KOPT-K1 (cell line): ENCODE data around the gene SCGB1A1.

Experiments used
- H3K27ac ChIP-seq: fragments of 200-600 bp; sonication (generic); 2 replicates; pipeline ENCODE4 v1.5.1; 2016; ENCODE audit warnings: antibody characterized with exemption, mild to moderate bottlenecking, low read depth, low read length; ENCODE audit not compliant: poor library complexity, severe bottlenecking
- H3K36me3 ChIP-seq: fragments of 200-600 bp; sonication (generic); 2 replicates; pipeline ENCODE4 v1.5.1; 2017; ENCODE audit warnings: antibody characterized with exemption, mild to moderate bottlenecking, low read length, moderate library complexity; ENCODE audit not compliant: insufficient read depth
- H3K9me3 ChIP-seq: fragments of 200-600 bp; sonication (generic); 2 replicates; pipeline ENCODE4 v1.5.1; 2017; ENCODE audit warnings: antibody characterized with exemption, low read length, mild to moderate bottlenecking; ENCODE audit not compliant: insufficient read depth, poor library complexity, severe bottlenecking

SCGB1A1 gene

GRCh38 chr11:62461740-62462507, 43.1 kb downstream of the SCGB1A1 start:
- Histone ChIP-seq H3K27ac (no peak overlapping the region), H3K9me3 (no peaks in the 10 kb centered on the region), H3K36me3 (no peaks in the 10 kb centered on the region)

DNA sequence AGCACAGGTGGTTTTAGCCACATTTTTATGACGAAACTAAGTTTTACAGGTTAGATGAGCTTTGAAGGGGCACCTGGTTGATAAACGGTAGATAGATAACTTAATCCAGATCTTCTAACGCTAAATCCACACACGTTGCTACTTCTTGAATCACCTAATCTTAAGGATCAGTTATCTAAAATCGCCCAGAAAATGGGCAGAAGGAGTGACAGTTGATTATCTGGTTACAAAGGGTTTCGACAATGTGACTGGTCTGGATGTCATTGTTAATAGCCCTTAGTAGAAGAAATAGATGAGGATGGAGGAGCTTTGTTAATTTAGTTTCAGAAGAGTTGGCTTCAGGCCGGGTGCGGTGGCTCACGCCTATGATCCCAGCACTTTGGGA, 43.7 kb downstream of the SCGB1A1 start:
- H3K9me3 ChIP-seq, result no peaks in the 10 kb centered on the region
- H3K27ac ChIP-seq, result no peak overlapping the region
- no peaks in the 10 kb centered on the region for H3K36me3 ChIP-seq

GRCh38 chr11:62463121-62463542, 44.3 kb downstream of the SCGB1A1 start:
- no peaks in the 10 kb centered on the region for H3K36me3 ChIP-seq
- no peak overlapping the region for H3K27ac ChIP-seq
- H3K9me3 ChIP-seq, result no peaks in the 10 kb centered on the region

DNA sequence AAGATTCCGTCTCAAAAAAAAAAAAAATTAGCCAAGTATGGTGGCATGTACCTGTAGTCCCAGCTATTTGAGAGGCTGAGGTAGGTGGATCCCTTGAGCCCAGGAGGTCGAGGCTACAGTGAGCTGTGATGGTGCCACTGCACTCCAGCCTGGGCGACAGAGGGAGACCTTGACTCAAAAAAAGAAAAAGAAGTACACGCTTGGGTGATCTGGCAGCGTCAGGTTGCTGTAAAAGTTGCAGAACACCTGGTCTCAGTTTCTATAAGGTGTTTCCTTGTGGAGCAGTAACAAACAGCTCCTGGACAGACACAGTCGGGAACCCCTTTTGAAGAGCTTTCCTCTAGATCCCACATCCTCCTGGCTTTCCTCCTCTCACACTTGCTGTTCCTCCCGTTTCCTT, 45.8 kb downstream of the SCGB1A1 start:
- no peaks in the 10 kb centered on the region for H3K36me3 ChIP-seq
- no peaks in the 10 kb centered on the region for H3K9me3 ChIP-seq
- H3K27ac ChIP-seq, result no peak overlapping the region

GRCh38 chr11:62466444-62466843, 47.6 kb downstream of the SCGB1A1 start:
- Histone ChIP-seq H3K9me3 (no peaks in the 10 kb centered on the region), H3K27ac (no peak overlapping the region), H3K36me3 (no peaks in the 10 kb centered on the region)

DNA sequence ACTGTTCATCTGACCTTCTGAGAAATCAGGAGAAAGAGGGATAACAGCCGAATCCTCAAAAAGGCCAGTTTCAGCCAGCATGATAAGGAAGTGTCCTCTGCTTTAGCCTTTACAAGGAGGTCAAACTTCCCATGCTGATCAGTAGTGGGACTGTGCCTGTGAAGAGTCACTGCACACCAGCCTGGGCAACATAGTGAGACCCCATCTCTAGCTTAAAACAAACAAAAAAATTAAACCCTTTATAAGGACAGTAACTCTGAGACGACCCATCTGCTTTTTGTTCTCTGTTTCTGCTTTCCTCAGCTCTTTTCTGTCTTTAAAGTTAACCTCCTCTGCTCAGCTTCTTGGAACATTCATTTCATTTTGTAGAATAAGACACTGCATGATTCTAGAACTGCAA, 49.7 kb downstream of the SCGB1A1 start:
- no peak overlapping the region for H3K27ac ChIP-seq
- no peaks in the 10 kb centered on the region for H3K9me3 ChIP-seq
- no peaks in the 10 kb centered on the region for H3K36me3 ChIP-seq

- Histone ChIP-seq H3K9me3 (no peaks in the 10 kb centered on the region), H3K36me3 (no peaks in the 10 kb centered on the region), H3K27ac (no peak overlapping the region)
Measured at GRCh38 chr11:62471603-62472002, 52.8 kb downstream of the SCGB1A1 start.

DNA sequence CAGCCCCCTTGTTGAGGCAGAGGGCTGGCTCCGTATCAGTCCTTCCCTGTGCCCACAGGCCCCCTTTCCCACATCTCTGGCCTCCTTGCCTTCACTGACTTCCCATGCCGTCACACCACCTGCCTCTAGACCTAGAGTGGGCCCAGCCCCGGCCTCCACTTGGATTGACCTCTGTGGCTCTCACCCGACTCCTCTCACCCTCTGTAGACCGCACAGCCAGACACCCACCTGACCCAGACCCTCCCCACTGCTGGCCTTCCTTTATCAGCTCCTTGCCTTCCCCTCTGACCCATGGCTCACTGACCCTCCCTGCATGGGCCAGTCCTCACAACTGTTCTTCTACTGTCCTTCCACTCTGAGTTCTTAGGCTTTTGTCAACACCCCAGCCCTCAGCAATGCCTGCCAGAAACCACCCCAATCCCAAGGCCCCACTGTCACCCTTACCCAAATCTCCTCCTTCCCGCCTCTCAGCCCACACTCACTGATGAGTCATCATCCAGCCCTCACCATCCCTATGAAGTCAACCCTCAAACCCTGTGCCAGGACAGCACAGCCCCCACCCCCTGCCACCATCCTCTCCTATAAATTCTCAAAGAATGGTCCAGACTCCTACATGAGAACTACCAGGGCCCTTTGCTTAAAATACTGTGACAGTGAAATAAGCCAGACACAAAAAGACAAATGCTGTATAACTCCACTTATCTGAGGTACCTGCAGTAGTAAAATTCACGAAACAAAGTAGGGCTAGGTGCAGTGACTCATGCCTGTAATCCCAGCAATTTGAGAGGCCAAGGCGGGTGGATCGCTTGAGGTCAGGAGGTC, 53.4 kb downstream of the SCGB1A1 start:
- H3K36me3 ChIP-seq, result no peaks in the 10 kb centered on the region
- H3K27ac ChIP-seq, result no peak overlapping the region
- H3K9me3 ChIP-seq, result no peaks in the 10 kb centered on the region
